HCT116 (cell line): Measurements from ENCODE around the gene CARD9. TPM values are rescaled to one million over a fixed set of nuclear protein-coding genes. Genes with fewer than 3 reads are reported as not detected.
"Not testable (repeated sequence)": the region's sequence is repeated elsewhere in the genome, so short reads cannot be mapped to it uniquely, and the experiment has no call there.

Source experiments
- ATAC-seq: fragments of 200-7000 bp; cut with Tn5 transposase; 2 replicates; pipeline ENCODE4 v1.9.1; 2020; ENCODE audit warnings: mild to moderate bottlenecking, moderate library complexity
- BruUV-seq: library from RNA; stranded (reverse); fragments of 400-500 nt; replicated peaks from 2 replicates; lab custom pipeline; 2021; lab: Mats Ljungman, UMichigan
- CTCF ChIA-PET: fragments of 300-600 bp; sonication (Branson Sonifier 250); formaldehyde crosslinking; loops from one replicate; lab custom pipeline; 2021; ENCODE audit warnings: antibody characterized with exemption; lab: Charles Lee
- POLR2A ChIA-PET: fragments of 300-600, 350-600 bp; sonication (Branson Sonifier 250); formaldehyde crosslinking; loops from one replicate; lab custom pipeline; 2021; ENCODE audit warnings: antibody characterized with exemption; lab: Charles Lee
- RAD21 ChIA-PET, 2 experiments: fragments of 300-600 bp; sonication (Branson Sonifier 250); formaldehyde crosslinking; loops; one replicate each; lab custom pipeline; 2023; ENCODE audit warnings: low total read pairs in 2 of 2; ENCODE audit not compliant: uncharacterized antibody in 2 of 2, unreplicated experiment in 2 of 2, low non-redundant PET in 1 of 2; lab: Charles Lee
- DNase-seq: peaks from one replicate; pipeline ENCODE4 v3.0.0-alpha.2; 2010; ENCODE audit warnings: low read depth, low spot score
- H2AFZ ChIP-seq: fragments of 200-600 bp; shearing (Covaris generic), sonication (generic); 2 replicates; pipeline ENCODE4 v1.6.1; 2017; ENCODE audit warnings: low read depth, mixed run types, mixed read lengths, antibody characterized with exemption, low read length; ENCODE audit not compliant: poor library complexity, severe bottlenecking
- H3K27ac ChIP-seq: 2 replicates; pipeline ENCODE4 v1.5.1; 2012; ENCODE audit warnings: low read depth, low read length
- H3K27me3 ChIP-seq: fragments of 200-600 bp; sonication (generic); 2 replicates; pipeline ENCODE4 v1.6.1; 2016; ENCODE audit warnings: mixed run types, low read length, mixed read lengths; ENCODE audit not compliant: insufficient read depth
- H3K36me3 ChIP-seq, 2 experiments: fragments of 200-500 bp in 1 of 2; fragments of 200-600 bp in 1 of 2; sonication (Bioruptor generic) in 1 of 2; sonication (generic) in 1 of 2; 2 replicates each; pipeline versions ENCODE4 v1.5.1 to v1.6.1; 2014 to 2016; ENCODE audit warnings: low read length in 2 of 2, inconsistent platforms in 1 of 2, mixed read lengths in 1 of 2, mixed run types in 1 of 2; ENCODE audit not compliant: insufficient read depth in 2 of 2, control insufficient read depth in 1 of 2
- H3K4me1 ChIP-seq, 2 experiments: fragments of 200-600 bp in 1 of 2; sonication (generic) in 1 of 2; 2 replicates each; pipeline versions ENCODE4 v1.5.1 to v1.6.1; 2012 to 2017; ENCODE audit warnings: low read length in 2 of 2, inconsistent platforms in 1 of 2, mild to moderate bottlenecking in 1 of 2, mixed read lengths in 1 of 2, mixed run types in 1 of 2, moderate library complexity in 1 of 2; ENCODE audit not compliant: insufficient read depth in 2 of 2, control insufficient read depth in 1 of 2
- H3K4me2 ChIP-seq: fragments of 200-600 bp; sonication (generic); 2 replicates; pipeline ENCODE4 v1.6.1; 2017; ENCODE audit warnings: mixed run types, low read length, mixed read lengths
- H3K4me3 ChIP-seq, 2 experiments: fragments of 200-600 bp in 1 of 2; sonication (generic) in 1 of 2; replicated peaks in 1 of 2; 2 replicates each; pipeline ENCODE4 v1.5.1; 2011 to 2016; ENCODE audit warnings: low read length in 2 of 2, control low read depth in 1 of 2, low read depth in 1 of 2, mild to moderate bottlenecking in 1 of 2, mixed read lengths in 1 of 2, mixed run types in 1 of 2
- H3K79me2 ChIP-seq: fragments of 200-600 bp; sonication (generic); 2 replicates; pipeline ENCODE4 v1.6.1; 2017; ENCODE audit warnings: mild to moderate bottlenecking, mixed run types, low read length, moderate library complexity, mixed read lengths; ENCODE audit not compliant: insufficient read depth
- H3K9ac ChIP-seq: fragments of 200-600 bp; sonication (generic); 2 replicates; pipeline ENCODE4 v1.6.1; 2016; ENCODE audit warnings: low read length, mixed read lengths
- H3K9me2 ChIP-seq: fragments of 200-600 bp; sonication (generic), shearing (Covaris generic); 2 replicates; pipeline ENCODE4 v1.6.1; 2017; ENCODE audit warnings: mixed run types, mild to moderate bottlenecking, moderate library complexity; ENCODE audit not compliant: insufficient read depth
- H3K9me3 ChIP-seq, 2 experiments: fragments of 200-500 bp in 1 of 2; fragments of 200-600 bp in 1 of 2; sonication (Bioruptor generic) in 1 of 2; sonication (generic) in 1 of 2; 2 replicates each; pipeline ENCODE4 v1.6.1; 2014 to 2017; ENCODE audit warnings: low read length in 2 of 2, mixed read lengths in 2 of 2, inconsistent platforms in 1 of 2, low read depth in 1 of 2, mild to moderate bottlenecking in 1 of 2, mixed run types in 1 of 2, moderate library complexity in 1 of 2; ENCODE audit not compliant: control insufficient read depth in 1 of 2, insufficient read depth in 1 of 2
- H4K20me1 ChIP-seq: fragments of 200-600 bp; sonication (generic), shearing (Covaris generic); 2 replicates; pipeline ENCODE4 v1.6.1; 2017; ENCODE audit warnings: mixed run types, mild to moderate bottlenecking, moderate library complexity; ENCODE audit not compliant: insufficient read depth
- CEBPB ChIP-seq: IDR thresholded peaks from 2 replicates; pipeline ENCODE4 v1.6.1; 2012; ENCODE audit warnings: low read depth
- JUND ChIP-seq: IDR thresholded peaks from 2 replicates; pipeline ENCODE4 v1.6.1; 2012
- MAX ChIP-seq: IDR thresholded peaks from 2 replicates; pipeline ENCODE4 v1.6.1; 2012
- POLR2A ChIP-seq: IDR thresholded peaks from 2 replicates; pipeline ENCODE4 v1.7.0; 2011; ENCODE audit warnings: borderline replicate concordance; ENCODE audit not compliant: insufficient read depth, insufficient read length; ENCODE audit errors: extremely low read depth
- POLR2AphosphoS5 ChIP-seq: IDR thresholded peaks from 2 replicates; pipeline ENCODE4 v1.6.1; 2011; ENCODE audit warnings: mild to moderate bottlenecking, low read depth, low read length, moderate library complexity
- RAD21 ChIP-seq: IDR thresholded peaks from 2 replicates; pipeline ENCODE4 v1.6.1; 2012; ENCODE audit warnings: low read depth, mild to moderate bottlenecking
- YY1 ChIP-seq: IDR thresholded peaks from 2 replicates; pipeline ENCODE4 v1.6.1; 2011; ENCODE audit warnings: low read length, low read depth, moderate library complexity, mild to moderate bottlenecking; ENCODE audit not compliant: insufficient replicate concordance; ENCODE audit errors: extremely low read depth
- ZFX ChIP-seq: fragments of 450-650 bp; IDR thresholded peaks from 2 replicates; pipeline ENCODE4 v1.6.1; 2017
- intact Hi-C: fragments of 100-400 bp; cut with micrococcal nuclease; formaldehyde crosslinking; loops from 2 replicates; pipeline ENCODE4 v1.10.0; 2022
- total RNA-seq: library from RNA; stranded (reverse); gene quantifications from one replicate; pipeline ENCODE4 v1.2.1, GENCODE V29; 2021; ENCODE audit not compliant: unreplicated experiment
- TF ChIP-seq, protein P1 (sequence below): IDR thresholded peaks from 2 replicates; pipeline ENCODE4 v1.6.1; 2012
- TF ChIP-seq, protein P2 (sequence below): IDR thresholded peaks from 2 replicates; pipeline ENCODE4 v1.6.1; 2011; ENCODE audit warnings: mild to moderate bottlenecking, low read length, moderate library complexity; ENCODE audit not compliant: insufficient replicate concordance; ENCODE audit errors: extremely low read depth

The CARD9 gene
- total RNA-seq, 1 experiment from 2014 or later = 1.2 TPM

DNA sequence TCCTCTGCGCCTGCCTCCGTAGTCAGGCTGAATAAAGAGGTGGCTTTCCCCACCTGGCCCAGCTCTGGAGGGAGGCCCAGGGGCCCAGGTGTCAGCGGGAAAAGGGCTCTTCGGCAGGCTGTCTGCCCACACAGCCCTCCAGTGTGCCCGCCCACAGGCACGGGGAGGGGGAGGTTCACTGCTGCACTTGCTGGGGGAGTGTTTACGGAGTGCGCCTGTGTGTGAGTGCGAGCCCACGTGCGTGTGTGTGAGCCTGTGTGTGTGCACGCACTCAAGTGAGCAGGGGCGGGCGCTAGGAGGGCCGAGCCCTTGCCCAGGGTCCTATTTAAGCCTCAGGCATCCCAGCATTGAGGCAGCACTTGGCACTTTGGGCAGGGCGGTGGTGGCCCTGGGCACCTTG lies 20.8 kb downstream of the CARD9 start (continued):
- TF ChIP-seq ZFX (no peak), RAD21 (no peak), YY1 (no peak), CEBPB (no peak), POLR2AphosphoS5 (no peak), JUND (no peak), MAX (no peak), POLR2A (no peak)
- TF ChIP-seq, protein P1, sequence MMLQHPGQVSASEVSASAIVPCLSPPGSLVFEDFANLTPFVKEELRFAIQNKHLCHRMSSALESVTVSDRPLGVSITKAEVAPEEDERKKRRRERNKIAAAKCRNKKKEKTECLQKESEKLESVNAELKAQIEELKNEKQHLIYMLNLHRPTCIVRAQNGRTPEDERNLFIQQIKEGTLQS = no peak
- TF ChIP-seq, protein P2, sequence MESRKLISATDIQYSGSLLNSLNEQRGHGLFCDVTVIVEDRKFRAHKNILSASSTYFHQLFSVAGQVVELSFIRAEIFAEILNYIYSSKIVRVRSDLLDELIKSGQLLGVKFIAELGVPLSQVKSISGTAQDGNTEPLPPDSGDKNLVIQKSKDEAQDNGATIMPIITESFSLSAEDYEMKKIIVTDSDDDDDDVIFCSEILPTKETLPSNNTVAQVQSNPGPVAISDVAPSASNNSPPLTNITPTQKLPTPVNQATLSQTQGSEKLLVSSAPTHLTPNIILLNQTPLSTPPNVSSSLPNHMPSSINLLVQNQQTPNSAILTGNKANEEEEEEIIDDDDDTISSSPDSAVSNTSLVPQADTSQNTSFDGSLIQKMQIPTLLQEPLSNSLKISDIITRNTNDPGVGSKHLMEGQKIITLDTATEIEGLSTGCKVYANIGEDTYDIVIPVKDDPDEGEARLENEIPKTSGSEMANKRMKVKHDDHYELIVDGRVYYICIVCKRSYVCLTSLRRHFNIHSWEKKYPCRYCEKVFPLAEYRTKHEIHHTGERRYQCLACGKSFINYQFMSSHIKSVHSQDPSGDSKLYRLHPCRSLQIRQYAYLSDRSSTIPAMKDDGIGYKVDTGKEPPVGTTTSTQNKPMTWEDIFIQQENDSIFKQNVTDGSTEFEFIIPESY = no peak

GRCh38 chr9:136351868-136352267 lies 21.6 kb downstream of the CARD9 start:
- peaks cover 9 to 22% of the 10 kb centered on the region in 2 experiments; a peak in 3 of 4 replicates for H3K4me1 ChIP-seq
- H3K27ac ChIP-seq, DNase-seq, H2AFZ ChIP-seq, H4K20me1 ChIP-seq, H3K9me2 ChIP-seq, H3K27me3 ChIP-seq, BruUV-seq, H3K4me2 ChIP-seq, POLR2A ChIA-PET, ATAC-seq, H3K9me3 ChIP-seq, intact Hi-C loops, H3K4me3 ChIP-seq, H3K9ac ChIP-seq, H3K79me2 ChIP-seq, H3K36me3 ChIP-seq, RAD21 ChIA-PET: not testable (repeated sequence)
- CTCF ChIA-PET = interaction anchor here (1.6 kb wide), 1 partner anchor 11 kb away, joined by 3 read pairs; no protein-coding TSS in a partner anchor
